K562 (cell line): ENCODE measurements around the gene C12orf42. TPM values are rescaled to one million over a fixed set of nuclear protein-coding genes. Genes with fewer than 3 reads are reported as not detected.

Experiments used
- ATAC-seq: fragments of 200-7000 bp; cut with Tn5 transposase; 3 replicates; pipeline ENCODE4 v1.9.1; 2020; ENCODE audit warnings: moderate library complexity
- BruUV-seq: library from RNA; stranded (reverse); fragments of 400-500 nt; replicated peaks from 2 replicates; lab custom pipeline; 2021; lab: Mats Ljungman, UMichigan
- CTCF ChIA-PET: fragments of 300-600 bp; formaldehyde crosslinking; extraction: SDS; loops from one replicate; lab custom pipeline; 2021; ENCODE audit warnings: low intra/inter-chr PET ratio; lab: Yijun Ruan, JAX
- POLR2A ChIA-PET: fragments of 300-600, 350-650 bp; sonication (Branson Sonifier 250); formaldehyde crosslinking; extraction: SDS; loops from one replicate; lab custom pipeline; 2021; ENCODE audit warnings: antibody characterized with exemption, inconsistent platforms; lab: Yijun Ruan, JAX
- DNase-seq, 4 experiments: peaks; one replicate each; pipeline versions ENCODE4 v3.0.0 to v3.0.0-alpha.2; 2011 to 2018; ENCODE audit warnings: low spot score in 3 of 4, mixed read lengths in 3 of 4; ENCODE audit errors: extremely low read depth in 1 of 4
- FAIRE-seq: peaks from 2 replicates; lab custom pipeline; 2011; peaks lifted over from hg19 to GRCh38; lab: Jason Lieb, UNC
- H2AFZ ChIP-seq: 2 replicates; pipeline ENCODE4 v1.6.0; 2011; ENCODE audit warnings: low read depth, low read length, control low read depth, inconsistent platforms
- H3K27ac ChIP-seq: fragments of 200-600 bp; 3 replicates; pipeline ENCODE4 v1.8.0; 2011; ENCODE audit warnings: low read depth, mild to moderate bottlenecking, control low read depth, inconsistent platforms, low read length, moderate library complexity, mixed read lengths; ENCODE audit errors: extremely low read depth
- H3K27me3 ChIP-seq, 2 experiments: fragments of 300-600 bp in 1 of 2; 2 replicates in 1 of 2; 3 replicates in 1 of 2; pipeline versions ENCODE4 v1.6.0 to v1.8.0; 2011; ENCODE audit warnings: inconsistent platforms in 2 of 2, low read length in 2 of 2, mild to moderate bottlenecking in 1 of 2, mixed read lengths in 1 of 2, moderate library complexity in 1 of 2; ENCODE audit not compliant: control insufficient read depth in 2 of 2, insufficient read depth in 2 of 2
- H3K36me3 ChIP-seq: fragments of 300-600 bp; 3 replicates; pipeline ENCODE4 v1.8.0; 2011; ENCODE audit warnings: mild to moderate bottlenecking, low read length, inconsistent platforms; ENCODE audit not compliant: control insufficient read depth, insufficient read depth
- H3K4me1 ChIP-seq, 2 experiments: fragments of 200-600 bp in 1 of 2; replicated peaks in 1 of 2; 2 replicates in 1 of 2; 3 replicates in 1 of 2; pipeline versions ENCODE4 v1.5.1 to v1.8.0; 2011; ENCODE audit warnings: inconsistent platforms in 2 of 2, low read length in 2 of 2, mild to moderate bottlenecking in 1 of 2, mixed read lengths in 1 of 2, moderate library complexity in 1 of 2; ENCODE audit not compliant: control insufficient read depth in 2 of 2, insufficient read depth in 2 of 2
- H3K4me2 ChIP-seq: 2 replicates; pipeline ENCODE4 v1.6.1; 2011; ENCODE audit warnings: low read length, control low read depth, inconsistent platforms, mixed read lengths; ENCODE audit not compliant: insufficient read depth
- H3K4me3 ChIP-seq: fragments of 200-600 bp; sonication (generic), shearing (Covaris generic); 2 replicates; pipeline ENCODE4 v1.5.1; 2016; ENCODE audit warnings: control low read depth, inconsistent platforms
- H3K79me2 ChIP-seq: fragments of 200-600 bp; 3 replicates; pipeline ENCODE4 v1.8.0; 2011; ENCODE audit warnings: low read length, inconsistent platforms; ENCODE audit not compliant: control insufficient read depth, insufficient read depth
- H3K9ac ChIP-seq, 2 experiments: 2 replicates each; pipeline versions ENCODE4 v1.6.0 to v1.6.1; 2011; ENCODE audit warnings: low read depth in 2 of 2, low read length in 2 of 2, control low read depth in 1 of 2, inconsistent platforms in 1 of 2, mild to moderate bottlenecking in 1 of 2, mixed read lengths in 1 of 2; ENCODE audit not compliant: insufficient read depth in 1 of 2
- H3K9me1 ChIP-seq: one replicate; pipeline ENCODE4 v1.6.0; 2011; ENCODE audit warnings: inconsistent platforms, mild to moderate bottlenecking, low read length, moderate library complexity; ENCODE audit not compliant: control insufficient read depth, insufficient read depth
- H3K9me3 ChIP-seq: replicated peaks from 2 replicates; pipeline ENCODE4 v1.5.1; 2011; ENCODE audit warnings: low read depth, low read length, inconsistent platforms; ENCODE audit not compliant: control insufficient read depth, insufficient read depth
- H4K20me1 ChIP-seq: replicated peaks from 2 replicates; pipeline ENCODE4 v1.6.1; 2011; ENCODE audit warnings: low read length, inconsistent platforms, mixed read lengths; ENCODE audit not compliant: control insufficient read depth, insufficient read depth
- CC2D1A ChIP-seq: fragments of 450-650 bp; IDR thresholded peaks from 2 replicates; pipeline ENCODE4 v1.6.1; 2017; ENCODE audit warnings: mild to moderate bottlenecking
- CSDE1 ChIP-seq, 2 experiments: fragments of 450-650 bp; IDR thresholded peaks; 2 replicates each; pipeline ENCODE4 v1.6.1; 2016; ENCODE audit warnings: mild to moderate bottlenecking in 1 of 2
- ELF4 ChIP-seq: fragments of 450-650 bp; formaldehyde crosslinking; IDR thresholded peaks from 2 replicates; pipeline ENCODE4 v1.4.0; 2022; ENCODE audit warnings: missing genetic modification characterization
- ESRRA ChIP-seq: fragments of 450-650 bp; IDR thresholded peaks from 2 replicates; pipeline ENCODE4 v1.6.1; 2014; ENCODE audit warnings: low read depth, mild to moderate bottlenecking, moderate library complexity, borderline replicate concordance
- FUS ChIP-seq: fragments of 200-400 bp; formaldehyde crosslinking; optimal IDR thresholded peaks from 2 replicates; pipeline ENCODE3; 2017; ENCODE audit warnings: low read depth, low read length
- HNRNPH1 ChIP-seq: fragments of 200-400 bp; formaldehyde crosslinking; optimal IDR thresholded peaks from 2 replicates; pipeline ENCODE3; 2017; ENCODE audit warnings: low read depth, mild to moderate bottlenecking, low read length, moderate library complexity
- HNRNPUL1 ChIP-seq: fragments of 200-400 bp; formaldehyde crosslinking; IDR thresholded peaks from 2 replicates; pipeline ENCODE4 v1.6.1; 2017; ENCODE audit warnings: low read length
- ILK ChIP-seq: fragments of 450-650 bp; IDR thresholded peaks from 2 replicates; pipeline ENCODE4 v1.6.1; 2016; ENCODE audit warnings: missing genetic modification characterization, low read depth, mild to moderate bottlenecking, missing compliant biosample characterization, moderate library complexity, borderline replicate concordance
- JUN ChIP-seq, 2 experiments: sonication (generic) in 1 of 2; formaldehyde crosslinking in 1 of 2; IDR thresholded peaks; 2 replicates each; pipeline versions ENCODE4 v1.6.1 to v1.8.0; 2012 to 2022; ENCODE audit warnings: borderline replicate concordance in 2 of 2, mild to moderate bottlenecking in 2 of 2, improper control_type of control experiment in 1 of 2, low read depth in 1 of 2, low read length in 1 of 2, missing genetic modification reagents in 1 of 2
- KLF13 ChIP-seq: fragments of 450-650 bp; IDR thresholded peaks from 2 replicates; pipeline ENCODE4 v1.6.1; 2016; ENCODE audit warnings: missing genetic modification characterization, low read depth, mild to moderate bottlenecking, missing compliant biosample characterization, moderate library complexity, borderline replicate concordance
- MAZ ChIP-seq, 2 experiments: fragments of 450-650 bp in 1 of 2; sonication (generic) in 1 of 2; formaldehyde crosslinking; IDR thresholded peaks in 1 of 2; conservative IDR thresholded peaks in 1 of 2; 2 replicates each; pipeline versions ENCODE4 v1.4.0 to v1.5.0; 2020; ENCODE audit warnings: mild to moderate bottlenecking in 1 of 2, missing genetic modification reagents in 1 of 2
- NFIC ChIP-seq: fragments of 450-650 bp; IDR thresholded peaks from 2 replicates; pipeline ENCODE4 v1.6.1; 2017; ENCODE audit warnings: mild to moderate bottlenecking, inconsistent platforms
- RBM17 ChIP-seq: fragments of 200-400 bp; formaldehyde crosslinking; IDR thresholded peaks from 2 replicates; pipeline ENCODE4 v1.6.1; 2017; ENCODE audit warnings: low read depth, mild to moderate bottlenecking, low read length, borderline replicate concordance
- RBM39 ChIP-seq: fragments of 200-400 bp; formaldehyde crosslinking; optimal IDR thresholded peaks from 2 replicates; pipeline ENCODE3; 2018; ENCODE audit warnings: low read depth, low read length
- SIN3B ChIP-seq: fragments of 450-650 bp; IDR thresholded peaks from 2 replicates; pipeline ENCODE4 v1.6.1; 2017; ENCODE audit warnings: low read depth, mild to moderate bottlenecking, moderate library complexity
- SLC30A9 ChIP-seq: fragments of 250-450 bp; sonication (Bioruptor Pico); IDR thresholded peaks from 2 replicates; pipeline ENCODE4 v1.8.0; 2022; ENCODE audit warnings: mild to moderate bottlenecking, moderate library complexity
- TEAD1 ChIP-seq, 2 experiments: fragments of 450-650 bp in 1 of 2; sonication (generic) in 1 of 2; formaldehyde crosslinking; IDR thresholded peaks; 2 replicates each; pipeline versions ENCODE4 v1.4.0 to v1.8.0; 2020 to 2022; ENCODE audit warnings: mild to moderate bottlenecking in 2 of 2, missing genetic modification reagents in 1 of 2
- ZNF253 ChIP-seq: fragments of 250-450 bp; sonication (Bioruptor Pico); conservative IDR thresholded peaks from 2 replicates; pipeline ENCODE4 v1.6.1; 2021; ENCODE audit warnings: mild to moderate bottlenecking
- in situ Hi-C: fragments of 300-500 bp; cut with MboI; formaldehyde crosslinking; loops from 4 replicates; pipeline ENCODE4 v1.15.0; 2018; ENCODE audit warnings: inconsistent platforms, mixed read lengths
- intact Hi-C: fragments of 100-400 bp; cut with micrococcal nuclease; formaldehyde crosslinking; loops from 2 replicates; pipeline ENCODE4 v1.14.2; 2022
- polyA plus RNA-seq, 8 experiments: library from polyadenylated mRNA; depleted of rRNA in 4 of 8; stranded (reverse) in 5 of 8; unstranded in 3 of 8; fragments of >200 nt; fragmentation: Nextera tagmentation in 2 of 8; fragmentation: Illumina TruSeq in 1 of 8; extraction: Ambion mirVana in 2 of 8; extraction: Trizol in 1 of 8; gene quantifications; 2 replicates each; pipeline versions ENCODE4 v1.2.1 to v1.2.3, GENCODE V29; 2011 to 2014; ENCODE audit warnings: inconsistent platforms in 1 of 8, missing spikeins in 1 of 8
- total RNA-seq, 7 experiments: library from RNA; depleted of rRNA in 6 of 7; stranded (reverse); fragments of >200 nt in 6 of 7; fragmentation: Illumina TruSeq in 2 of 7; extraction: Trizol in 2 of 7; gene quantifications; 2 replicates each; pipeline versions ENCODE4 v1.2.1 to v1.2.3, GENCODE V29; 2011 to 2021; ENCODE audit warnings: low replicate concordance in 1 of 7
- TF ChIP-seq, protein P1 (sequence below): fragments of 450-650 bp; formaldehyde crosslinking; IDR thresholded peaks from 2 replicates; pipeline ENCODE4 v1.4.0; 2020; ENCODE audit warnings: mild to moderate bottlenecking, moderate library complexity

Gene C12orf42
- total and polyA plus RNA-seq, 9 of the 15 experiments (the other 6 are each of a cell fraction or from before 2014, with no cell fraction given) = not detected

DNA sequence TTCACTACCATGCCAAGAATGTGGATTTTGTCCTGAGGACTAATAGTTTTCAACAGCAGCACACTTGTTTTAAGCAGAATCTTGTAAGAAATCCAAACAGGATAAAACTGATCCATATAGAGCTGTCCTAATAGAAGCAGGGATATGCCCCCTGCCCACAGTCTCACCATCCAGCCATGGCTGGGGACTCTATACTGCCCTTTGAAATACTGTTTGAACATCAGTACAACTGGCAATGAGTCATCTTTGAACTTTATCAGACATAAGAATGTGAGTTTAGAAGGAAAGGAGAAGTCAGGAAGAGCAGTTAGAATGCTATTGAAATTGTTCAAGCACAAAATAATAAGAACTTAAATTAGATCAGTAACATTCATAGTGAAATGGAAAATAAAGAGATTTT is 3.8 kb upstream of the C12orf42 start:
- Histone ChIP-seq H3K4me1 (peaks cover 0 to 5% of the 10 kb centered on the region in 2 experiments; a peak in 1 of 5 replicates), H2AFZ (no peak overlapping the region), H4K20me1 (no peaks in the 10 kb centered on the region), H3K36me3 (no peaks in the 10 kb centered on the region), H3K9me3 (no peaks in the 10 kb centered on the region), H3K4me2 (no peak overlapping the region), H3K27ac (no peak overlapping the region), H3K4me3 (no peak overlapping the region)
- FAIRE-seq (no peak), ATAC-seq (no peak)
- TF ChIP-seq HNRNPUL1 = no peak
- no peak for TF ChIP-seq ESRRA
- TF ChIP-seq KLF13 (tag) = no peak
- TF ChIP-seq, protein P1, sequence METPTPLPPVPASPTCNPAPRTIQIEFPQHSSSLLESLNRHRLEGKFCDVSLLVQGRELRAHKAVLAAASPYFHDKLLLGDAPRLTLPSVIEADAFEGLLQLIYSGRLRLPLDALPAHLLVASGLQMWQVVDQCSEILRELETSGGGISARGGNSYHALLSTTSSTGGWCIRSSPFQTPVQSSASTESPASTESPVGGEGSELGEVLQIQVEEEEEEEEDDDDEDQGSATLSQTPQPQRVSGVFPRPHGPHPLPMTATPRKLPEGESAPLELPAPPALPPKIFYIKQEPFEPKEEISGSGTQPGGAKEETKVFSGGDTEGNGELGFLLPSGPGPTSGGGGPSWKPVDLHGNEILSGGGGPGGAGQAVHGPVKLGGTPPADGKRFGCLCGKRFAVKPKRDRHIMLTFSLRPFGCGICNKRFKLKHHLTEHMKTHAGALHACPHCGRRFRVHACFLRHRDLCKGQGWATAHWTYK (CRISPR knock-in tag) = no peak
- no peak for TF ChIP-seq TEAD1 (CRISPR knock-in tag; IDR thresholded peaks at IDR 0.05)
- TF ChIP-seq ZNF253 (CRISPR knock-in tag) = no peak
- no peak for TF ChIP-seq MAZ (CRISPR knock-in tag; conservative IDR thresholded peaks at IDR 0.05 in 1 of 2, IDR thresholded peaks at IDR 0.05 in 1 of 2)
- no peak for TF ChIP-seq SIN3B
- no peak for TF ChIP-seq NFIC
- no peak for TF ChIP-seq ILK (tag)
- no peak for TF ChIP-seq RBM39
- no peak for TF ChIP-seq CC2D1A
- TF ChIP-seq CSDE1 (IDR thresholded peaks at IDR 0.05) = no peak
- TF ChIP-seq HNRNPH1 = no peak
- TF ChIP-seq RBM17 = no peak
- TF ChIP-seq SLC30A9 (CRISPR knock-in tag) = no peak
- TF ChIP-seq JUN (IDR thresholded peaks at IDR 0.05; ENCODE audit: borderline replicate concordance, low read depth, low read length) = no peak
- TF ChIP-seq JUN (CRISPR knock-in tag; IDR thresholded peaks at IDR 0.05; ENCODE audit: borderline replicate concordance) = no peak
- no peak for TF ChIP-seq FUS
- no peak for TF ChIP-seq ELF4
- TF ChIP-seq, all 486 proteins: peak for 0
- CTCF ChIA-PET = no interaction called here
- in situ Hi-C loops (no loop called here), intact Hi-C loops (loop anchor here (10.0 kb wide), 1 partner anchor 135 kb away; no protein-coding TSS in a partner anchor)
- Histone ChIP-seq H3K79me2 (no peaks in the 10 kb centered on the region), H3K27me3 (no peaks in the 10 kb centered on the region), H3K9ac (no peak overlapping the region), H3K9me1 (no peaks in the 10 kb centered on the region)
- no peak for DNase-seq
- POLR2A ChIA-PET = no interaction called here
- no TSS peak for BruUV-seq
